ENCODE results near the gene NME9. TPM values are rescaled to one million over a fixed set of nuclear protein-coding genes. Genes with fewer than 3 reads are reported as not detected.
"Not testable (repeated sequence)": the region's sequence is repeated elsewhere in the genome, so short reads cannot be mapped to it uniquely, and the experiment has no call there.

Gene NME9, protein sequence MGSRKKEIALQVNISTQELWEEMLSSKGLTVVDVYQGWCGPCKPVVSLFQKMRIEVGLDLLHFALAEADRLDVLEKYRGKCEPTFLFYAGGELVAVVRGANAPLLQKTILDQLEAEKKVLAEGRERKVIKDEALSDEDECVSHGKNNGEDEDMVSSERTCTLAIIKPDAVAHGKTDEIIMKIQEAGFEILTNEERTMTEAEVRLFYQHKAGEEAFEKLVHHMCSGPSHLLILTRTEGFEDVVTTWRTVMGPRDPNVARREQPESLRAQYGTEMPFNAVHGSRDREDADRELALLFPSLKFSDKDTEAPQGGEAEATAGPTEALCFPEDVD
- under 0.01 TPM in 1 of 2 replicates, not detected in the other for total RNA-seq

DNA sequence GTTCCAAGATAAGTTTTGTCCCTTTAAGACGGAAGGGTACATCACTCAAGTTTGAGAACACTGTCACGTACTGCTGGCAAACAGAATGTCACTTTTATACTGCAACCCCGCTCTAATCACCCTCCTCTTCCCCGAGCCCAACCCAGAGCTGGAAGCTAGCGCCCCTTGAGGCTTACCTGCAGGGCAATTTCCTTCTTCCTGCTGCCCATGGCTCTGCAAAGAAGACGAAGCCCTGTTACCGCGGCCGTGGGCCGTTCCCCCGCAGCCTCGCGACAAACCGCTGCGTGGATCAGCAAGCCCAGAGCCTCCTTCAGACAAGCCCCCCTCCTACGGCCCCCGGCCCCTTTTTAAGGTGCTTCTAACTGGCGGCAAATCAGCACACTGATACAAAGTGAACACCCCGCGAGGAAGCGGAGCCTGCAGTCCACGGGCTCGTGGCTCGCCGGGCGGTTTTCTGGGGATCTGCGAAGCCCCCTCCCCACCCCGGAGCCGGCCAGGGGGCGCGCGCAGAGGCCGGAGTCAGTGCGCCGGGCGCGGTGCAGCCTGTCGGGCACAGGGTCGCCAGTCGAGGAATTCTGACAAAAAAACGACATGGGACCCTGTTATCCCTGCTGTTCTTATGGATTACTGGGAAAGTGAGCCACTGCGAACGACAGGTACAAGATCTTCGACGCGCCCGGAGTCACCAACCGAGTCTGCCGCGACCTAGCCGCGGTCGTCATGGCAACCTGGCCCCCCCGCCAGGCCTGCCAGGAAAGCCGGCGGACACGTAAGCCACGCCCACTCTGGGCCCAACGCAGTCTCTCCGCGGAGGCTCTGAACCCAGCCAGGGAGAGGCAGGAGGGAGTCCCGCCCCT is at the start of gene NME9:
NME9 (minus strand) TSS at position 725 of the 857 bp plus-strand sequence; CDS start at position 209, 516 bp downstream.
- no peaks in the 10 kb centered on the region for H3K36me3 ChIP-seq (ENCODE audit: control insufficient read depth, insufficient read depth, low read length)
- FAIRE-seq (no peak), DNase-seq (ENCODE audit: low read depth) (peak; percentile 60)
- H3K4me3 ChIP-seq (ENCODE audit: low read depth, low read length) = peak within 1 kb of the TSS; percentile 47
- H3K27me3 ChIP-seq (ENCODE audit: control insufficient read depth, insufficient read depth, low read length) = no peaks in the 10 kb centered on the region
- TF ChIP-seq, protein P1, sequence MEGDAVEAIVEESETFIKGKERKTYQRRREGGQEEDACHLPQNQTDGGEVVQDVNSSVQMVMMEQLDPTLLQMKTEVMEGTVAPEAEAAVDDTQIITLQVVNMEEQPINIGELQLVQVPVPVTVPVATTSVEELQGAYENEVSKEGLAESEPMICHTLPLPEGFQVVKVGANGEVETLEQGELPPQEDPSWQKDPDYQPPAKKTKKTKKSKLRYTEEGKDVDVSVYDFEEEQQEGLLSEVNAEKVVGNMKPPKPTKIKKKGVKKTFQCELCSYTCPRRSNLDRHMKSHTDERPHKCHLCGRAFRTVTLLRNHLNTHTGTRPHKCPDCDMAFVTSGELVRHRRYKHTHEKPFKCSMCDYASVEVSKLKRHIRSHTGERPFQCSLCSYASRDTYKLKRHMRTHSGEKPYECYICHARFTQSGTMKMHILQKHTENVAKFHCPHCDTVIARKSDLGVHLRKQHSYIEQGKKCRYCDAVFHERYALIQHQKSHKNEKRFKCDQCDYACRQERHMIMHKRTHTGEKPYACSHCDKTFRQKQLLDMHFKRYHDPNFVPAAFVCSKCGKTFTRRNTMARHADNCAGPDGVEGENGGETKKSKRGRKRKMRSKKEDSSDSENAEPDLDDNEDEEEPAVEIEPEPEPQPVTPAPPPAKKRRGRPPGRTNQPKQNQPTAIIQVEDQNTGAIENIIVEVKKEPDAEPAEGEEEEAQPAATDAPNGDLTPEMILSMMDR (IDR thresholded peaks at IDR 0.05; ENCODE audit: insufficient read depth, low read length, severe bottlenecking) = peak; percentile 82

GRCh38 chr3:138378990-138379389 is 49.3 kb upstream of the NME9 start:
- no peaks in the 10 kb centered on the region for H3K36me3 ChIP-seq (ENCODE audit: control insufficient read depth, insufficient read depth, low read length)
- H3K27me3 ChIP-seq (ENCODE audit: control insufficient read depth, insufficient read depth, low read length) = no peaks in the 10 kb centered on the region
- DNase-seq (ENCODE audit: low read depth) (no peak), FAIRE-seq (no peak)
- TF ChIP-seq, protein P1 (IDR thresholded peaks at IDR 0.05; ENCODE audit: insufficient read depth, low read length, severe bottlenecking) = no peak
- H3K4me3 ChIP-seq (ENCODE audit: low read depth, low read length) = no peak overlapping the region

- no peak for DNase-seq (ENCODE audit: low read depth)
- Histone ChIP-seq H3K27me3 (ENCODE audit: control insufficient read depth, insufficient read depth, low read length) (no peaks in the 10 kb centered on the region), H3K4me3 (ENCODE audit: low read depth, low read length) (no peak overlapping the region), H3K36me3 (ENCODE audit: control insufficient read depth, insufficient read depth, low read length) (no peaks in the 10 kb centered on the region)
- TF ChIP-seq, protein P1 (IDR thresholded peaks at IDR 0.05; ENCODE audit: insufficient read depth, low read length, severe bottlenecking) = no peak
- FAIRE-seq = no peak
Observed at GRCh38 chr3:138378331-138378730, 48.7 kb upstream of the NME9 start.

GRCh38 chr3:138377804-138378203 is 48.2 kb upstream of the NME9 start:
- DNase-seq (ENCODE audit: low read depth) (no peak), FAIRE-seq (no peak)

GRCh38 chr3:138377212-138377611 is 47.6 kb upstream of the NME9 start:
- H3K36me3 ChIP-seq (ENCODE audit: control insufficient read depth, insufficient read depth, low read length); DNase-seq (ENCODE audit: low read depth); FAIRE-seq; H3K27me3 ChIP-seq (ENCODE audit: control insufficient read depth, insufficient read depth, low read length); H3K4me3 ChIP-seq (ENCODE audit: low read depth, low read length): not testable (repeated sequence)

More at GRCh38 chr3:138377804-138378203, 48.2 kb upstream of the NME9 start:
- TF ChIP-seq, protein P1 (IDR thresholded peaks at IDR 0.05; ENCODE audit: insufficient read depth, low read length, severe bottlenecking) = no peak
- no peaks in the 10 kb centered on the region for H3K36me3 ChIP-seq (ENCODE audit: control insufficient read depth, insufficient read depth, low read length)
- H3K27me3 ChIP-seq (ENCODE audit: control insufficient read depth, insufficient read depth, low read length) = no peaks in the 10 kb centered on the region
- H3K4me3 ChIP-seq (ENCODE audit: low read depth, low read length) = no peak overlapping the region

GRCh38 chr3:138376663-138377062 is 47.0 kb upstream of the NME9 start:
- TF ChIP-seq, protein P1 (IDR thresholded peaks at IDR 0.05; ENCODE audit: insufficient read depth, low read length, severe bottlenecking) = no peak
- Histone ChIP-seq H3K27me3 (ENCODE audit: control insufficient read depth, insufficient read depth, low read length) (no peaks in the 10 kb centered on the region), H3K36me3 (ENCODE audit: control insufficient read depth, insufficient read depth, low read length) (no peaks in the 10 kb centered on the region), H3K4me3 (ENCODE audit: low read depth, low read length) (no peak overlapping the region)
- no peak for DNase-seq (ENCODE audit: low read depth)
- no peak for FAIRE-seq
